ENCODE results near the gene CSTPP1.

CSTPP1 gene

GRCh38 chr11:47050284-47050683 is 113.7 kb downstream of the CSTPP1 start:
- Histone ChIP-seq H3K4me1 (no peaks in the 10 kb centered on the region), H3K27me3 (no peaks in the 10 kb centered on the region), H3K9me3 (no peaks in the 10 kb centered on the region), H3K4me3 (ENCODE audit: low read depth, low read length) (no peak overlapping the region), H3K36me3 (no peaks in the 10 kb centered on the region)
- no peak for DNase-seq
- TF ChIP-seq CTCF (IDR thresholded peaks at IDR 0.05; ENCODE audit: low read depth, low read length) = no peak

GRCh38 chr11:47051217-47051616 is 114.7 kb downstream of the CSTPP1 start:
- Histone ChIP-seq H3K36me3 (no peaks in the 10 kb centered on the region), H3K4me3 (ENCODE audit: low read depth, low read length) (no peak overlapping the region), H3K9me3 (no peaks in the 10 kb centered on the region), H3K4me1 (no peaks in the 10 kb centered on the region), H3K27me3 (no peaks in the 10 kb centered on the region)
- DNase-seq = no peak
- TF ChIP-seq CTCF (IDR thresholded peaks at IDR 0.05; ENCODE audit: low read depth, low read length) = no peak

- no peaks in the 10 kb centered on the region for H3K27me3 ChIP-seq
- H3K9me3 ChIP-seq = no peaks in the 10 kb centered on the region
- no peak for TF ChIP-seq CTCF (IDR thresholded peaks at IDR 0.05; ENCODE audit: low read depth, low read length)
These were observed 115.6 kb downstream of the CSTPP1 start for GRCh38 chr11:47052165-47052564.

GRCh38 chr11:47052576-47052975 is 116.0 kb downstream of the CSTPP1 start:
- Histone ChIP-seq H3K4me3 (ENCODE audit: low read depth, low read length) (no peak overlapping the region), H3K4me1 (no peaks in the 10 kb centered on the region), H3K27me3 (no peaks in the 10 kb centered on the region), H3K36me3 (no peaks in the 10 kb centered on the region), H3K9me3 (no peaks in the 10 kb centered on the region)
- no peak for DNase-seq
- TF ChIP-seq CTCF (IDR thresholded peaks at IDR 0.05; ENCODE audit: low read depth, low read length) = no peak

More at GRCh38 chr11:47052165-47052564, 115.6 kb downstream of the CSTPP1 start:
- Histone ChIP-seq H3K4me3 (ENCODE audit: low read depth, low read length) (no peak overlapping the region), H3K4me1 (no peaks in the 10 kb centered on the region), H3K36me3 (no peaks in the 10 kb centered on the region)
- no peak for DNase-seq

- no peak for TF ChIP-seq CTCF (IDR thresholded peaks at IDR 0.05; ENCODE audit: low read depth, low read length)
- no peak for DNase-seq
- Histone ChIP-seq H3K4me1 (no peaks in the 10 kb centered on the region), H3K4me3 (ENCODE audit: low read depth, low read length) (no peak overlapping the region), H3K9me3 (no peaks in the 10 kb centered on the region), H3K36me3 (no peaks in the 10 kb centered on the region), H3K27me3 (no peaks in the 10 kb centered on the region)
These were observed 119.0 kb downstream of the CSTPP1 start for GRCh38 chr11:47055534-47055933.

- Histone ChIP-seq H3K27me3 (no peaks in the 10 kb centered on the region), H3K9me3 (no peaks in the 10 kb centered on the region), H3K36me3 (no peaks in the 10 kb centered on the region), H3K4me3 (ENCODE audit: low read depth, low read length) (no peak overlapping the region), H3K4me1 (no peaks in the 10 kb centered on the region)
- no peak for TF ChIP-seq CTCF (IDR thresholded peaks at IDR 0.05; ENCODE audit: low read depth, low read length)
- DNase-seq = no peak
These were observed 119.8 kb downstream of the CSTPP1 start for GRCh38 chr11:47056261-47056915.
